Heart right ventricle (tissue), 16 donors: ENCODE measurements around the gene EZR. TPM values are rescaled to one million over a fixed set of nuclear protein-coding genes. Genes with fewer than 3 reads are reported as not detected.

Source experiments
- ATAC-seq, 8 donors: fragments of 200-7000 bp; cut with Tn5 transposase; one replicate each; pipeline ENCODE4 v1.9.1; 2020; ENCODE audit warnings: mild to moderate bottlenecking in 8 of 8, moderate library complexity in 8 of 8, moderate number of reproducible peaks in 1 of 8
- DNase-seq, 2 donors: peaks; one replicate each; pipeline ENCODE4 v3.0.0-alpha.2; 2020
- H3K27ac ChIP-seq, 10 donors: fragments of 200-600 bp; sonication (generic) in 2 of 10; one replicate each; pipeline versions ENCODE4 v1.5.0 to v1.8.0; 2020 to 2022; ENCODE audit warnings: mild to moderate bottlenecking in 3 of 10
- H3K27me3 ChIP-seq, 7 donors: fragments of 200-600 bp; one replicate each; pipeline ENCODE4 v1.8.0; 2021 to 2022; ENCODE audit warnings: mild to moderate bottlenecking in 2 of 7
- H3K36me3 ChIP-seq, 9 donors: fragments of 200-600 bp; sonication (generic) in 1 of 9; one replicate each; pipeline versions ENCODE4 v1.5.0 to v1.8.0; 2020 to 2022; ENCODE audit warnings: mild to moderate bottlenecking in 2 of 9
- H3K4me1 ChIP-seq, 9 donors: fragments of 200-600 bp; sonication (generic) in 1 of 9; one replicate each; pipeline versions ENCODE4 v1.5.0 to v1.8.0; 2020 to 2022; ENCODE audit warnings: mild to moderate bottlenecking in 4 of 9
- H3K4me3 ChIP-seq, 10 donors: fragments of 200-600 bp; sonication (generic) in 2 of 10; one replicate each; pipeline versions ENCODE4 v1.5.0 to v1.8.0; 2020 to 2022; ENCODE audit warnings: mild to moderate bottlenecking in 7 of 10, moderate library complexity in 2 of 10
- H3K9me3 ChIP-seq, 11 donors: fragments of 200-600 bp in 10 of 11; sonication (generic) in 2 of 11; one replicate each; pipeline versions ENCODE4 v1.5.0 to v1.8.0; 2013 to 2022; ENCODE audit warnings: mild to moderate bottlenecking in 2 of 11, control low read depth in 1 of 11, moderate library complexity in 1 of 11
- CTCF ChIP-seq, 9 donors: fragments of 200-600 bp; sonication (generic) in 2 of 9; IDR thresholded peaks; one replicate each; pipeline versions ENCODE4 v1.5.0 to v1.8.0; 2021 to 2022; ENCODE audit warnings: antibody characterized with exemption in 9 of 9, mild to moderate bottlenecking in 5 of 9, moderate library complexity in 1 of 9
- whole genome bisulfite sequencing, 2 donors: extraction: QIAGEN DNeasy Blood & Tissue Kit; methylation state at CpG; one replicate each; pipeline ENCODE4 v1.1.7; 2013; ENCODE audit warnings: inconsistent platforms in 1 of 2; 5-methylcytosine and 5-hydroxymethylcytosine counted together
- intact Hi-C, 10 donors: fragments of 100-400 bp; cut with DNase I; formaldehyde crosslinking; loops; one replicate each; pipeline versions ENCODE4 v1.11.1 to v1.14.2; 2022
- polyA plus RNA-seq, 2 donors: library from polyadenylated mRNA; stranded (reverse); fragments of 200-250 nt; gene quantifications; one replicate each; pipeline ENCODE4 v1.2.3, GENCODE V29; 2013
- total RNA-seq, 10 donors: library from RNA; stranded (reverse); fragmentation: NEBNext Ultra II Directional in 3 of 10; extraction: Animal tissue kit (Norgen Biotek cat#: 25700) in 3 of 10; gene quantifications; one replicate each; pipeline versions ENCODE4 v1.2.1 to v1.2.4, GENCODE V29; 2021 to 2023
- donor health status: Arrhythmogenic right ventricular cardiomyopathy.
- donor health status: ischemic (EF 13 %, LVEDD 7.1; RV severe dilation, severe dysfunction).
- donor health status: healthy with polysubstance abuse.
- donor health status: DM: no; HTN: yes; CAD: no.
- donor health status: DM: no; HTN: no; CAD: no.
- donor health status: ischemic (EF 25% LVEDD 6.9; RV normal size, moderate dysfunction).
- donor health status: ischemic (EF 25% LVEDD 5.7; RV mildly dilated, moderate dysfunction).
- donor health status: healthy.
- donor health status: DM: yes; HTN: yes; CAD: no.
- donor health status: Ischemic cardiomyopathy.
- donor health status: ischemic (EF 35%, LVEDD 5.7; RV mildly dilated, moderate dysfunction).
- donor health status: nonischemic (EF 11% LVEDD 7.7; RV severe dilation, severe dysfunction).
- donor health status: DM: yes; HTN: yes; CAD: no.
- donor health status: PGD.
- donor health status: ischemic (EF 29% LVEDD 5.4; RV normal size, mild dysfunction).
- donor health status: nonischemic (EF 23%, LVEDD 6.1; RV moderate dilation, normal function).

EZR gene
- total and polyA plus RNA-seq, 12 donors, result 90.3 to 322 (median 186) TPM

GRCh38 chr6:158780988-158781691 is 38.0 kb downstream of the EZR start:
- peaks cover 4 to 100% (median 49%) of the 10 kb centered on the region in 9 donors for H3K36me3 ChIP-seq
- peaks cover 0 to 17% (median 0%) of the 10 kb centered on the region in 9 donors for H3K4me1 ChIP-seq

GRCh38 chr6:158780246-158780884 is 38.8 kb downstream of the EZR start:
- Histone ChIP-seq H3K27me3 (no peaks in the 10 kb centered on the region), H3K4me1 (peaks cover 0 to 16% (median 0%) of the 10 kb centered on the region in 9 donors), H3K36me3 (peaks cover 6 to 100% (median 57%) of the 10 kb centered on the region in 9 donors), H3K9me3 (no peaks in the 10 kb centered on the region), H3K27ac (no peak overlapping the region), H3K4me3 (no peak overlapping the region)
- intact Hi-C loops, result no loop called here
- DNase-seq (no peak), ATAC-seq (no peak)
- WGBS, 2 donors, result 97 to 99% methylated on average over 7 of the region's 7 CpGs
- no peak for TF ChIP-seq CTCF (IDR thresholded peaks at IDR 0.05)

More at GRCh38 chr6:158780988-158781691, 38.0 kb downstream of the EZR start:
- DNase-seq, result no peak
- 84 to 88% methylated on average over 11 of the region's 11 CpGs for WGBS, 2 donors
- no peaks in the 10 kb centered on the region for H3K27me3 ChIP-seq
- no peak overlapping the region for H3K27ac ChIP-seq
- no peak overlapping the region for H3K4me3 ChIP-seq
- H3K9me3 ChIP-seq, result no peaks in the 10 kb centered on the region
- no peak for TF ChIP-seq CTCF (IDR thresholded peaks at IDR 0.05)
- intact Hi-C loops, result no loop called here
- no peak for ATAC-seq

GRCh38 chr6:158778005-158778527 is 41.1 kb downstream of the EZR start:
- peaks cover 0 to 99% (median 43%) of the 10 kb centered on the region in 9 donors for H3K36me3 ChIP-seq
- no peak for TF ChIP-seq CTCF (IDR thresholded peaks at IDR 0.05)
- no peak overlapping the region for H3K4me3 ChIP-seq
- H3K9me3 ChIP-seq, result no peaks in the 10 kb centered on the region
- peak in 2 of 8 donors; percentile 55 to 56 for ATAC-seq
- DNase-seq, result no peak
- no peak overlapping the region for H3K27ac ChIP-seq
- no peaks in the 10 kb centered on the region for H3K27me3 ChIP-seq
- WGBS, 2 donors, result 81 to 85% methylated on average over 6 of the region's 6 CpGs
- intact Hi-C loops, result no loop called here
- H3K4me1 ChIP-seq, result peaks cover 0 to 16% (median 0%) of the 10 kb centered on the region in 9 donors

DNA sequence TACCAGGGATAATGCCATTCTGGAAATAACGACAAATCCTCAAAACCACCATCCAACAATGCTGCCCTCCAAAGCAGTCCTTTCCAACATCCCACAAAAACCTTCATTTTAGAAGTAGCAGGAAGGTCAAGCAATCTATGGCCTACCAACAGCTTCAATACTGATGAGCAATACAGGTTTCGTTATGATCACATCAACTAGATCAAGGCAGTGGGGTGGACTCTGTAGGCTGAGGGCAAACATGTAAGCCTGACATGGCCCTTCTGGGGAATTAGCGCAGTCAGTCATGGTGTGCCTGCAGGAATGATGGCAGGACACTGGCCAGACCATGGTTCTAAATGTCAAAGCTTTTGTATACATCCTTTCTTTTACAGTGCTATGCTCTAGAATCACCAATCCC is 41.7 kb downstream of the EZR start:
- no peak for ATAC-seq
- no peak overlapping the region for H3K27ac ChIP-seq
- H3K4me1 ChIP-seq, result peaks cover 0 to 16% (median 0%) of the 10 kb centered on the region in 9 donors
- intact Hi-C loops, result no loop called here
- no peak for DNase-seq
- no peaks in the 10 kb centered on the region for H3K27me3 ChIP-seq
- H3K4me3 ChIP-seq, result no peak overlapping the region
- TF ChIP-seq CTCF (IDR thresholded peaks at IDR 0.05), result no peak
- 97 to 99% methylated on average over 3 of the region's 3 CpGs for WGBS, 2 donors
- H3K9me3 ChIP-seq, result no peaks in the 10 kb centered on the region
- H3K36me3 ChIP-seq, result peaks cover 0 to 99% (median 41%) of the 10 kb centered on the region in 9 donors
